RPMI7951 (cell line): ENCODE results near the gene TTC22. TPM values are rescaled to one million over a fixed set of nuclear protein-coding genes. Genes with fewer than 3 reads are reported as not detected.
A peak's percentile ranks its signal among the peaks of the same experiment; 100 is the strongest.

ENCODE experiments used
- DNase-seq: peaks from one replicate; pipeline ENCODE4 v3.0.0-alpha.2; 2012; ENCODE audit warnings: low read depth
- total RNA-seq: library from RNA; depleted of rRNA; stranded (reverse); fragments of >200 nt; shearing (Covaris generic); gene quantifications from 2 replicates; pipeline ENCODE4 v1.2.3, GENCODE V29; 2014

Gene TTC22
- total RNA-seq, 1 experiment from 2014 or later: not detected

DNA sequence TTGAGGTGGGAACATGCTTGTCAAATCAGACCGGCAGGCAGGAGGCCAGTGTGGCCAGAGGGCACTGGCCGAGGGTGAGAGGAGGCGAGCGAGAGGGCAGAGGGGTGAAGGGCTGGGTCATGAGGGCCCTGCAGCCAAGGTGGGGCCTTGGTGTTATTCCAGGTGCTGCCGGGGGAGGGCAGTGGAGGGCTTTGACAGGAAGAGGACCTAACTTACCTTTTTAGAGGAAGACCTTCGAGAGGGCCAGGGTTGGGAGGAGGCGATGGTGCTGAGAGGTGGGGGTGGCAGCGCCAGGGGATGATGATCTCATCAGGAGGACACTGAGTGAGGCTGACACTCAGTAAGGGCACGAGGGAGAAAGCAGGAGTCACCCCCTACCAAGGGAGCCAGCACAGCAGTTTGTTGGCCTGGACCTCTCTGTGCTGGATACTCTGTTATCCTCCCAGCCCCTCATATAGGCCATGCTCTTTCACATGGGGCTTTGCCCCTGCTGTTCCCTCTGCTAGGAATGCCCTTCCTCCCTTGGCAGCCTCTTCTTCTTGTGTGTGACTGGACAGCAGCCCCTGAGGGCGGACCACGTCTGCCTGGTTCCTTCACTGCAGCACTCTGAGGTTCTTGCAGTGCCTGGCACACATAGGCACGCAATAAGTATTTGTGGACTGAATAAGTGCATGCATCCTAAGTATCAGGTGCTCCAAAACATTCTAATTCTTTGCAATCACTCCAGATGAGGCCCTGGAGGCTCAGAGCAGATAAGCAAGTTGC lies 7.5 kb upstream of the TTC22 start:
- DNase-seq: no peak

DNA sequence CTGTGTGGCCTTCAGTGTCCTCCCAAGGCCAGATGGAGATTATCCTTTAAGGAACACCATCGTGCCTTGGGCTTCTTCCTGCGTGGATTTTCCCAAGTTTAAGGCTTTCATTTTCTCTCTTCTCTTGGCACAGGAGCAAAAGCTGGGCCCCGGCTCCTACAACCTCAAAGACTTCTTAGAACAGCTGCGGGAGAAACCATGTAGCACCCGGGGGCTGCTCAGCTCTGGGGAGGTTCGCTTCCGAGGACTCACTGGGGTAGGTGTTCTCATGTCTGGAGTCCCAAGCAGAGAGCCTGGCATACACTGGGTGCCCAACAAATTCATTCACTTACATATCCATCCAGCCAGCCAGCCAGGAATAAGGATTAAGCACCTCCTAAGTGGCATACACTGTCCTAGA lies 6.6 kb upstream of the TTC22 start:
- DNase-seq: no peak

- DNase-seq: peak; percentile 68
These were observed 5.9 kb upstream of the TTC22 start for GRCh38 chr1:54806931-54807611.

DNA sequence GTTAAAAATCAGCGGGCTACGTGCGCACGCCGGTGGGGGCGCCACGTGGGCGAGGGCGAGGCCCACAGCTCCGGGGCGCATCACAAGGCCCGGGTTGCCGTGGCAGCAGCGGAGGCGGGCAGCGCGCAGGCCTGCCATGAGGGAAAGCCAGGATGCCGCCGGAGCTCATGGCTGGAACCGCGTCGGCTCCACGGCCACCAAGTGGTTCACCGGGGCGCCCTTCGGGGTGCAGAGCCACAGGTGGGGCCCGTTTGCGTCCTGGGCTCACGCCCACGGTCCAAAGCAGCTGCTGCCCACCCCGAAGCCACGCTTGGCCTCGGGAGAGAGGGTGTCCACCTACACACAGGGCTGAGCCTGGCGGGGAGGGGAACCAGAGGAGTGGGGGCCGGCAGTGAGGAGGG lies 4.9 kb upstream of the TTC22 start:
- no peak for DNase-seq

- no peak for DNase-seq
These were observed 4.3 kb upstream of the TTC22 start for GRCh38 chr1:54805466-54805865.

DNA sequence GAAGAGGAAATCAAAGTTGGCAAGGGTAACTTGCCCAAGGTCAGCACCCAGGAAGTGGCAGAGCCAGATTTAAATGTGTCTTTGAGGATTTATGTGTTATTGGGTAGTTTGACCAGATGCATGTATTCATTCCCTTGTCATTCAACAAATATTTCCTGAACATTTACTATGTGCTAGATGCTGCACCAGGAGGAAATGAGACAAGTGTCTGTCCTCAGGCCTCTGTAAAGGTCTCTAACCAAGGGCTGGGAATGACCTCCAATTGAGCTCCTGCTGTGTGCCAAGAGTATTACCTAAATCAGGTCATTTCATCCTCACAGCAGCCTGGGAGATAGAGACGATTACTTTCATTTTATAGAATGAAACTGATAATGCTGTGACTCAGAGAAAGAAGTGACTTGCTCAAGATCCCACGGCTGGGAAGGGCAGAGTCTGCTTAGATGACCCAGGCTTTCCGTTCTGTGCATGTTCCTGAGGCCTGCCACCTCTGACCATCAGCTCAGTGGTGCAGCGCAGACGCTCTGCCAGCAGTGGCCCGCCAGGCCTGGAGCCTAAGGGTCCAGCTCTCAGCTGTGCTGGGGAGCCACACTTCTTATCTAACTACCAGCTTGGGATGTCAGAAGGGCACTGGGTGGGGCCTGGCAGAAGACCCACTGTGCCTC lies 3.5 kb upstream of the TTC22 start:
- DNase-seq: peak; percentile 33

DNA sequence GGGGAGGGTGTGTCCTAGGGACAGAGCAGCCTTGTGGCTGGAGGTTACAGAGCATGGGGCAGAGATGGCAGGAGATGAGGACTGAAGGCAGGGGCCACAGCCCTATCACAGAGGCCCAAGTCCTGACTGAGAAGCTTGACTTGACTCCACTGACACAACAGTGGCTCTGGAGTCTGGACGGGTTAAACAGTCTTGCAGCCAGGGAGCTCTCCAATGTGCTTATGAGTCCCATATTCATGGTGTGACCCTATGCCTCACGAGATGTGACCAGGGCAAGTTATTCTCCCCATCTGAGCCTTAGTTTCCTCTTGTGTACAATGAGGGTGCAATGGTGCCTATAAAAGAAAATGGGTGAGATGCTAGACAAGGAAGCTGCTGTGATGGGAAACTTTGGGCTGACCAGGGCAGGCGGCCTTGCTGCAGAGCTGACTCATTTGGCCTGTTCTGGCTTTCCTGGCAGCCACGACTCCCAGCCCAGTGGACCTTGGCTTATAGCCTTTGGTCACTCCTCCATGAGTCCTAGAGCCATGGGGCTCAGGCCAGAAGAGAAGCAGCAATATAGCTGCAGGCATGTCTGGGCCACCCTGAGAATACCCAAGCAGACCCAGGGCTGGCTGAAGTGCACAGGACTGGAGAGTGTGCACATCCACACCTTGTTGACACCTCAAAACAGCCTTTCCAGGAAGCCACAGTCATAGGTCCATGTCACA lies 2.8 kb upstream of the TTC22 start:
- peak; percentile 62 for DNase-seq

DNA sequence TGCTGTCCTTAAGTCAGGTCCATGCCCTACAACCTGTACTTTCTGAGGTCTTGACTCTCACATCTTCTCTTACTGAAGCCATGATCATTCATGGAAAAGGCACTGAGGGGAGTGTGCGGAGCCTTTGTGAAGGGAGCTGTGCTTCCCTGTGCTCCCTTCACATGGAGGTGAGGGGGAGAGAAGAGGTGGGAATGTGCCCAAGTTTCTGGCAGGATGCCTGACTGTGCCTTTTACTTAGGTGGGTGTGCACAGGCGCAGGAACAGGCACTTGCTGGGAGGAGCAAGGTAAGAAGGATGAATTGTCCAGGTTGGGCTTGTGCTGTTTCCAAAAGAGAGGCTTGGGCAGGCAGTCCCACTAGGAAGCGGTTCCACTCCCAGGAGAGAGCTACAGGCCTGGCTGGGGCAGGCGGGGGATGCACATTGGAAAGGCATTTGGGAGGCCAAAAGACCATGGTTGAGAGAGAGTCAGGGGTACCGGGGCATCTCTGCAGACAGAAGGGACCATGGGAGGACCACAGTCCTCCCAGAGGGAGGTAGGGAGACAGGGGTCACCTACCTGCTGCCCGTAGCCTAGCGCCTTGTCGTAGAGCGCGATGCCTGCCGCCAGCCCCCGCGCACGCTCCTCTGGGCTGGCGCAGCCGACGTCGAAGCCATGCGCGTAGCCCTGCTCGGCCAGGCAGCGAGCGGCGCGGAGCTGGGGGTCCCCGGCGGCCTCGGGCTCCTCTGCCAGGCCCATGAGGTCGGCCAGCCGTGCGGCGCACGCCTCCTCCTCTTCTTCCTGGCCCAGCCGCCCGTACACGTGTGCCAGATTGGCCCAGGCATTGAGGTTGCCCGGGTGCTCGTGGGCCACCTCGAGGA lies 853 bp downstream of the TTC22 start:
- no peak for DNase-seq

DNA sequence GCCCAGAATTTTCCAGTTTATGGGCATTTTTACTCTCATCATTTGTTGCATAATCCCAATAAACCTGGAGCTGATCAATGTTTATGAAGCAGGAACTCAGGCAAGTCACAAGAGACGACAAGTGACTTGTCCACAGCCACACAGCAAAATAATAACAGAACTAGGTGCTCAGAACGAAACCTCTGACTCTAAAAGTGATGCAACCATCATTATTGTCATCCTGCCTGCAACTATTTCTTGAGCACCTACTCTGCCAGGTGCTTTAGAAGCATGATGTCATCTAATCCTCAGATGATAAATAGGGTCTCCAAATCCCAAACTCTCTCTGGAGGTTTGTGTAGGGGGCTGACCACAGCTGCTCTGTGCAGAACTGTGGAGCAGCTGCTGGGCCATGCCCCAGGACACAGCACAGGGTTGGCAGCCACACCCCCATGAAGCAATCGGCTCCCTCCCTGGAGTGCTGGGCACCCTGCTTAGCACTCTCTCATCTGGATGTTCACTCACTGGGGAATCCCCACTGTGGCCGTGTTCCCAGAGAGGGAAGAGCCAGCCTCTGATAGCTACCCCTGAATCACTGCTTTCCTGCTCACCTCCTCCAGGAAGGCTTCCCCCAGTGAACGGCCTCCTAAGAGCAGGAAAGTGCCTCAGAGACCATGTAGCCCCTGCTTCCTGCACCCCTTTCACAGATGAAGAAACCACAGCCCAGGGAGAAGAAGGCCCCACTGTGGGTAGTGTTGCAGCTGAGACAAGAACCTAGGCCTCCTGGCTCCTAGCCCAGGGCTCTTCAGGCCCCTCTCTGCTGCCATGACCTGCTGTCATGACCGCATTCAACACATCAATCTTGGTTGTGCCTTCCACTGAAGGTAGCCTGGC lies 2.1 kb downstream of the TTC22 start:
- peak; percentile 36 for DNase-seq

- no peak for DNase-seq
These were observed 2.9 kb downstream of the TTC22 start for GRCh38 chr1:54798206-54798605.

- no peak for DNase-seq
These were observed 4.2 kb downstream of the TTC22 start for GRCh38 chr1:54796902-54797301.

GRCh38 chr1:54795841-54796468 lies 5.2 kb downstream of the TTC22 start:
- no peak for DNase-seq

DNA sequence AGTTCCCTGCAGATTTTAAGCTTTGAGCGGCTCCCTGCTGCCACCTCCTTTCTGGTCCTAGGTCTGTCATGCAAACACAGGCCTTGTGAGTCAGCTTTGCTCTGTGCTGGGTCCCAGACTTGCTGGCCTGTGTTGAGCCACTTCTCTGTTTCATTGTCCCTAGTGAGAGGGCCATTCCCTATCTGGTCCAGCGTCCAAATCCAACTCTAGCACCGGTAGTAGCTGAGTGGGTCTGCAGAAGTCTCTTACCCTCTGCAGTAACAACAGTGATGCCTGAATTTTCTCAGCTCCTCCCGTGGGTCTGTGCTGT lies 5.8 kb downstream of the TTC22 start:
- DNase-seq: no peak

GRCh38 chr1:54794451-54795355 lies 6.4 kb downstream of the TTC22 start:
- DNase-seq: no peak

DNA sequence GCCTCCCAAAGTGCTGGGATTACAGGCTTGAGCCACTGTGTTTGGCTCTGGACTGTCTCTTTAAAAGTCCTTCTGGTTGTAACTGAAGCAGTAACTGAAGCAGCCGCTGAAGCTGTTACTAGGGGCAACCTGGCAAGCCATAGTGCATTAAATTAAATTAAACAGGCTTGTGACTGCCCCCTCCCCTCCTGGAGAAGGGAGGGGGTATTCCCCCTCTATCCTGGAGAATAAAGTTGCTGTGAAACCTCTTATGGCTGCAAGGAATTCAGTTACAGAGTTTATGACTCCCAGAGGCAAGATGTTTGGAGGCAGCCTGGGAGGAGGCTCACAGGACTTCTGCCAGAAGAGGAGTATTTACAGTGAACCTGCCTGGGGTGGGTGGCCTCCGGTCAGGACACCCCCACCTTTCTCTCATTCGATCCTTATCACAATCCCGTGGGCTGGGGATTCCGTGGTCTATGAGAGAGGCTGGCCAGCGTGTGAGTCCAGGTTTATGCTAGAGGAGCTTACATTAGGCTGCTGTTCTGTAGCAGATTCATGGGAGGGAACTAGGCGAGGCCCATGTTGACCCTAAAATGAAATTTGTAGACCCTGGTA lies 8.3 kb downstream of the TTC22 start:
- DNase-seq: no peak

DNA sequence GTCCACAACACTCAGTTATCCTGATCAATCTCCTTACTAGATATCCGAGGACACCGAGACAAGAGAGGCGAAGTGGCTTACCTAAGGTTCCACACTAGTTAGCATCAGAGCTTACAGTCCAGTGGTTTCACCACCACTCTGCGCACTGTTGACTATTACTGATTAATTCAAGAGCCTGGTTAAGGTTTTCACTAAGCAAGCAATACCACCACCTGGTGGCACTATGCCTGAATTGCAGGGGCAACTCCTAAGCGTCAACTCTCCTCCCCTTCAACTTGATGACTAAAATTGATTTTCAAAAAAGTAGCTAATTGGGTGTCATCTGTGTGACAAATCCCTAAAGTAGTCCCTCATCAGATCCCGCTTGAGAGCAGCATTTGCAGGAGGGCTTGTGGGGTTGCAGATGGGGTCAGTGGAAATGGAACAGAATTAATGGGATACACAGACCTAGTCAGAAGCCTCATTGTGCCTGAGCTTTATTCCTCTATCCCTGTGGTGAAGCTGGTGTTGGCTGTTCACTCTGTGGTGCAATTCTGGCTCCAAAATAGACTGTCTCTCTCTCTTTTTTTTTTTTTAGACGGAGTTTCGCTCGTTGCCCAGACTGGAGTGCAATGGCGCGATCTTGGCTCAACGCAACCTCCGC lies 9.1 kb downstream of the TTC22 start:
- DNase-seq: peak; percentile 51

DNA sequence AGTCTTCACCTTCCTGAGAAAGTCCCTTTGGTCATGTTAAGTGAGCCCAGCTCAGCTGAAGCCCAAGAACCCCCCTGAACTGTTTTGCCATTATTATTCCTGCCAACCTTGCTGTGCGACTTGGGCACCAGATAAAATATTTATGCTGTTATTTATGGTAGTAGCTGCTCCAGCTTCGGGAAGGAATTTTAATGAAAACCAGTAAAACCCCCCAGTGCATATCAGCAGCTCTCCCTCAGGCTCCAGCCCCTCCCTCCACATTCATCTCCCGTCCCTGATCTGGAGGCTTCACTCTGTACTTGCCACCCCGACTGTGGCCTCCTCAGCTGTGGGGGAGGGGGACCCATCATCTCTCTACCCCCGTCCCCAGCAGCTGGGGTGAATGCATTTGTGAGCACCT lies 12.7 kb downstream of the TTC22 start:
- no peak for DNase-seq

DNA sequence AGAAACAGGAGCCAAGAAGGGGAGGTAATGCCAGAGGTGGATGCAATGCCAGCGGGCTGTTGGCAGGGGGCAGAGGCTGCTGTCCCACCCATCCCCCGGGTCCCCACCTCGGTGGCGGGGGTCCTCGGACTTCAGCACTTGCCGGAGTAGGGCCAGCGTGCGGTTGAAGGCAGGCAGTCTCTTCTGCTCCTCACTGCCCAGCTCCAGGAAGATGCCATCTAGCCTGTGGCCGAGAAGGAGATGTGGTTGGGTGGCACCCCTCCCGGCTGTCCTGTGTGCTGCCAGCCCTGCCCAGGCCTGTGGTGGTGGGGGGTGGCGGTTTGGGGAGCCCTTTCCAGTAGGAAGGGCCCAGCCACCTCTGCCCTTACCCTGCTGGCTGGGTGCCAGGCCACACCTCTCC lies 13.5 kb downstream of the TTC22 start:
- no peak for DNase-seq
